Ovary (tissue), 3 donors: Measurements from ENCODE around the gene ANGPT4.

ENCODE experiments used
- EP300 ChIP-seq: sonication (generic); formaldehyde crosslinking; IDR thresholded peaks from one replicate; pipeline ENCODE4 v1.6.1; 2017; ENCODE audit warnings: antibody characterized with exemption
- POLR2A ChIP-seq: fragments of 450-650 bp; IDR thresholded peaks from one replicate; pipeline ENCODE4 v1.6.1; 2017; ENCODE audit warnings: antibody characterized with exemption, mild to moderate bottlenecking, moderate library complexity
- TF ChIP-seq, protein P1 (sequence below), 3 donors: fragments of 450-650 bp in 2 of 3; fragments of 200-600 bp in 1 of 3; IDR thresholded peaks; one replicate each; pipeline versions ENCODE4 v1.5.1 to v1.8.0; 2016 to 2022; ENCODE audit warnings: antibody characterized with exemption in 3 of 3, mild to moderate bottlenecking in 1 of 3
- donor health status: DM: no; HTN: no; CAD: no.

DNA sequence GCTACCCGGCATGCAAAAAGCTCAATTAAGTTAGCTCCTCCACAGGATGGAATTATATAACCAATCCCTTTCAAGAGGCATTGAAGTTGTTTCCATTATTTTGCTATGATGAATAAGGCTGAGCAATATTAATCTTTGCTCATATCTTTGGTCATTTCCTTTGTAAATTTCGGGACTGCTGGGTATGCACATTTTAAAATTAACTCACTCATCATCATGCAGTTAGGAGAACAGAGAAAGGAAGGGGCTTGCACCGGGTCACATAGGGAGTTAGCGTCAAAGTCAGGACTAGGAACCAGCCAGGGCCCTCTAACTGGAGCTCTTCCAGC lies 83.0 kb downstream of the ANGPT4 start:
- TF ChIP-seq, protein P1, sequence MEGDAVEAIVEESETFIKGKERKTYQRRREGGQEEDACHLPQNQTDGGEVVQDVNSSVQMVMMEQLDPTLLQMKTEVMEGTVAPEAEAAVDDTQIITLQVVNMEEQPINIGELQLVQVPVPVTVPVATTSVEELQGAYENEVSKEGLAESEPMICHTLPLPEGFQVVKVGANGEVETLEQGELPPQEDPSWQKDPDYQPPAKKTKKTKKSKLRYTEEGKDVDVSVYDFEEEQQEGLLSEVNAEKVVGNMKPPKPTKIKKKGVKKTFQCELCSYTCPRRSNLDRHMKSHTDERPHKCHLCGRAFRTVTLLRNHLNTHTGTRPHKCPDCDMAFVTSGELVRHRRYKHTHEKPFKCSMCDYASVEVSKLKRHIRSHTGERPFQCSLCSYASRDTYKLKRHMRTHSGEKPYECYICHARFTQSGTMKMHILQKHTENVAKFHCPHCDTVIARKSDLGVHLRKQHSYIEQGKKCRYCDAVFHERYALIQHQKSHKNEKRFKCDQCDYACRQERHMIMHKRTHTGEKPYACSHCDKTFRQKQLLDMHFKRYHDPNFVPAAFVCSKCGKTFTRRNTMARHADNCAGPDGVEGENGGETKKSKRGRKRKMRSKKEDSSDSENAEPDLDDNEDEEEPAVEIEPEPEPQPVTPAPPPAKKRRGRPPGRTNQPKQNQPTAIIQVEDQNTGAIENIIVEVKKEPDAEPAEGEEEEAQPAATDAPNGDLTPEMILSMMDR (IDR thresholded peaks at IDR 0.05) = no peak
- no peak for TF ChIP-seq POLR2A
- TF ChIP-seq EP300 = no peak
